IPS DF 19.7 (cell line): ENCODE data around the gene OPTC.

Source experiments
- DNase-seq: peaks from one replicate; pipeline ENCODE4 v3.0.0-alpha.2; 2013; ENCODE audit warnings: low read depth, low spot score

The OPTC gene

GRCh38 chr1:203536575-203536974, 42.6 kb downstream of the OPTC start:
- no peak for DNase-seq

GRCh38 chr1:203536980-203537455, 43.1 kb downstream of the OPTC start:
- DNase-seq = no peak

- no peak for DNase-seq
These were observed 44.0 kb downstream of the OPTC start for GRCh38 chr1:203537806-203538464.

GRCh38 chr1:203538726-203539125, 44.8 kb downstream of the OPTC start:
- DNase-seq = no peak

GRCh38 chr1:203539831-203540546, 46.0 kb downstream of the OPTC start:
- DNase-seq = no peak

- no peak for DNase-seq
These were observed 50.5 kb downstream of the OPTC start for GRCh38 chr1:203544485-203544884.

GRCh38 chr1:203544978-203545816, 51.2 kb downstream of the OPTC start:
- DNase-seq = no peak

GRCh38 chr1:203546274-203546673, 52.3 kb downstream of the OPTC start:
- no peak for DNase-seq

- no peak for DNase-seq
These were observed 53.2 kb downstream of the OPTC start for GRCh38 chr1:203547147-203547546.

- DNase-seq = no peak
These were observed 53.9 kb downstream of the OPTC start for GRCh38 chr1:203547771-203548421.

GRCh38 chr1:203548892-203549291, 54.9 kb downstream of the OPTC start:
- DNase-seq = no peak

GRCh38 chr1:203549309-203549708, 55.4 kb downstream of the OPTC start:
- peak; percentile 70 for DNase-seq

- no peak for DNase-seq
These were observed 56.9 kb downstream of the OPTC start for GRCh38 chr1:203550846-203551245.

- no peak for DNase-seq
These were observed 57.6 kb downstream of the OPTC start for GRCh38 chr1:203551550-203551949.

- DNase-seq = no peak
These were observed 59.5 kb downstream of the OPTC start for GRCh38 chr1:203553496-203553895.

- no peak for DNase-seq
These were observed 60.1 kb downstream of the OPTC start for GRCh38 chr1:203554071-203554470.

GRCh38 chr1:203555076-203555475, 61.1 kb downstream of the OPTC start:
- DNase-seq = no peak

GRCh38 chr1:203555511-203556046, 61.6 kb downstream of the OPTC start:
- no peak for DNase-seq

- no peak for DNase-seq
These were observed 62.3 kb downstream of the OPTC start for GRCh38 chr1:203556047-203556851.

GRCh38 chr1:203557390-203557789, 63.4 kb downstream of the OPTC start:
- no peak for DNase-seq
